Measurements from ENCODE around the gene SLC16A11. TPM values are rescaled to one million over a fixed set of nuclear protein-coding genes. Genes with fewer than 3 reads are reported as not detected.

The SLC16A11 gene
- total and polyA plus RNA-seq, 8 donors, result 0.68 to 3.7 (median 2.3) TPM; not detected in 5

GRCh38 chr17:7029659-7030058 is 14.2 kb downstream of the SLC16A11 start:
- TF ChIP-seq POLR2A (IDR thresholded peaks at IDR 0.05) (no peak), CTCF (IDR thresholded peaks at IDR 0.05) (no peak), POLR2AphosphoS5 (IDR thresholded peaks at IDR 0.05) (peak in 1 of 3 donors; percentile 24)
- DNase-seq, result peak in 1 of 2 donors; percentile 75
- intact Hi-C loops (cut with DNase I; ENCODE audit: low total_unique reads), result no loop called here
- Histone ChIP-seq H3K4me1 (peaks cover 0 to 6% (median 0%) of the 10 kb centered on the region in 4 donors), H3K4me3 (no peak overlapping the region), H3K36me3 (no peaks in the 10 kb centered on the region), H3K9me3 (no peaks in the 10 kb centered on the region), H3K27me3 (no peaks in the 10 kb centered on the region), H3K27ac (peak overlapping the region in 3 of 5 donors; percentile 13 to 57 (median 51))
- WGBS, 5 donors, result 68 to 80% (median 71%) methylated on average over 8 of the region's 8 CpGs

- no peak for TF ChIP-seq CTCF (IDR thresholded peaks at IDR 0.05)
- TF ChIP-seq POLR2AphosphoS5 (IDR thresholded peaks at IDR 0.05), result no peak
- no peak for TF ChIP-seq POLR2A (IDR thresholded peaks at IDR 0.05)
- 77 to 85% (median 80%) methylated on average over 3 of the region's 3 CpGs for WGBS, 5 donors
- Histone ChIP-seq H3K36me3 (no peaks in the 10 kb centered on the region), H3K27ac (peak overlapping the region in 3 of 5 donors; percentile 13 to 57 (median 51)), H3K4me3 (no peak overlapping the region), H3K27me3 (no peaks in the 10 kb centered on the region), H3K9me3 (no peaks in the 10 kb centered on the region), H3K4me1 (peaks cover 0 to 6% (median 3%) of the 10 kb centered on the region in 4 donors)
- intact Hi-C loops (cut with DNase I; ENCODE audit: low total_unique reads), result no loop called here
- no peak for DNase-seq
Measured at GRCh38 chr17:7029096-7029495, 14.8 kb downstream of the SLC16A11 start.

GRCh38 chr17:7027335-7027734 is 16.6 kb downstream of the SLC16A11 start:
- intact Hi-C loops (cut with DNase I; ENCODE audit: low total_unique reads), result no loop called here
- peak overlapping the region in 1 of 5 donors; percentile 12 for H3K27ac ChIP-seq
- TF ChIP-seq POLR2A (IDR thresholded peaks at IDR 0.05) (no peak), EP300 (IDR thresholded peaks at IDR 0.05) (no peak), CTCF (IDR thresholded peaks at IDR 0.05) (no peak), POLR2AphosphoS5 (IDR thresholded peaks at IDR 0.05) (no peak)
- peaks cover 13 to 23% (median 21%) of the 10 kb centered on the region in 4 donors for H3K4me1 ChIP-seq
- no peaks in the 10 kb centered on the region for H3K36me3 ChIP-seq
- WGBS, 5 donors, result 49 to 70% (median 52%) methylated on average over 6 to 13 of the region's 13 CpGs
- no peaks in the 10 kb centered on the region for H3K9me3 ChIP-seq
- no peak for DNase-seq
- peaks cover 3 to 17% (median 9%) of the 10 kb centered on the region in 3 donors for H3K27me3 ChIP-seq
- H3K4me3 ChIP-seq, result no peak overlapping the region

GRCh38 chr17:7026471-7027115 is 17.3 kb downstream of the SLC16A11 start:
- peaks cover 20 to 31% (median 28%) of the 10 kb centered on the region in 4 donors for H3K4me1 ChIP-seq
- intact Hi-C loops (cut with DNase I; ENCODE audit: low total_unique reads), result no loop called here
- no peaks in the 10 kb centered on the region for H3K36me3 ChIP-seq
- no peak for TF ChIP-seq EP300 (IDR thresholded peaks at IDR 0.05)
- TF ChIP-seq CTCF (IDR thresholded peaks at IDR 0.05), result no peak
- TF ChIP-seq POLR2AphosphoS5 (IDR thresholded peaks at IDR 0.05), result no peak
- TF ChIP-seq POLR2A (IDR thresholded peaks at IDR 0.05), result no peak
- no peak for DNase-seq
- H3K4me3 ChIP-seq, result no peak overlapping the region
- H3K27me3 ChIP-seq, result peaks cover 3 to 24% (median 10%) of the 10 kb centered on the region in 3 donors
- H3K27ac ChIP-seq, result no peak overlapping the region
- WGBS, 5 donors, result 88 to 97% (median 90%) methylated on average over 25 to 29 of the region's 29 CpGs
- H3K9me3 ChIP-seq, result no peaks in the 10 kb centered on the region

All from stomach (tissue), 9 donors.